Heart left ventricle (tissue), 16 donors: ENCODE results near the gene TNFRSF1B. TPM values are rescaled to one million over a fixed set of nuclear protein-coding genes. Genes with fewer than 3 reads are reported as not detected.

Experiments
- ATAC-seq, 4 donors: fragments of 200-7000 bp; cut with Tn5 transposase; one replicate each; pipeline ENCODE4 v1.9.1; 2020 to 2022; ENCODE audit warnings: moderate library complexity in 4 of 4, mild to moderate bottlenecking in 3 of 4, moderate number of reproducible peaks in 1 of 4
- DNase-seq, 5 donors: peaks; one replicate each; pipeline ENCODE4 v3.0.0-alpha.2; 2020
- H3K27ac ChIP-seq, 12 donors: fragments of 200-600 bp; sonication (generic) in 4 of 12; one replicate each; pipeline versions ENCODE4 v1.5.0 to v1.8.0; 2016 to 2022; ENCODE audit warnings: mild to moderate bottlenecking in 2 of 12
- H3K27me3 ChIP-seq, 9 donors: fragments of 200-600 bp; sonication (generic) in 2 of 9; one replicate each; pipeline versions ENCODE4 v1.5.1 to v1.8.0; 2016 to 2022; ENCODE audit warnings: mild to moderate bottlenecking in 3 of 9
- H3K36me3 ChIP-seq, 9 donors: fragments of 200-600 bp; sonication (generic) in 2 of 9; one replicate each; pipeline versions ENCODE4 v1.5.0 to v1.8.0; 2018 to 2022; ENCODE audit warnings: mild to moderate bottlenecking in 2 of 9
- H3K4me1 ChIP-seq, 12 donors: fragments of 200-600 bp; sonication (generic) in 4 of 12; one replicate each; pipeline versions ENCODE4 v1.5.0 to v1.8.0; 2016 to 2022; ENCODE audit warnings: mild to moderate bottlenecking in 3 of 12
- H3K4me3 ChIP-seq, 12 donors: fragments of 200-600 bp; sonication (generic) in 4 of 12; one replicate each; pipeline versions ENCODE4 v1.5.0 to v1.8.0; 2017 to 2022; ENCODE audit warnings: mild to moderate bottlenecking in 9 of 12, moderate library complexity in 4 of 12
- H3K9me3 ChIP-seq, 12 donors: fragments of 200-600 bp; sonication (generic) in 4 of 12; one replicate each; pipeline versions ENCODE4 v1.5.0 to v1.8.0; 2016 to 2022; ENCODE audit warnings: mild to moderate bottlenecking in 1 of 12
- CTCF ChIP-seq, 12 donors: fragments of 200-600 bp; sonication (generic) in 4 of 12; IDR thresholded peaks; one replicate each; pipeline versions ENCODE4 v1.5.0 to v1.8.0; 2018 to 2022; ENCODE audit warnings: antibody characterized with exemption in 12 of 12, mild to moderate bottlenecking in 5 of 12
- POLR2A ChIP-seq, 2 donors: fragments of 450-650 bp; IDR thresholded peaks; one replicate each; pipeline ENCODE4 v1.6.1; 2017; ENCODE audit warnings: antibody characterized with exemption in 2 of 2, mild to moderate bottlenecking in 2 of 2, moderate library complexity in 2 of 2
- WGBS, 4 donors: extraction: QIAGEN DNeasy Blood & Tissue Kit in 2 of 4; methylation state at CpG; one replicate each; pipeline versions ENCODE4 v1.1.5 to v1.1.7; 2013 to 2018; 5-methylcytosine and 5-hydroxymethylcytosine counted together
- intact Hi-C, 10 donors: fragments of 100-400 bp; cut with DNase I; formaldehyde crosslinking; loops; one replicate each; pipeline versions ENCODE4 v1.11.1 to v1.14.2; 2022
- polyA plus RNA-seq, 2 donors: library from polyadenylated mRNA; stranded (reverse); fragments of 200-250 nt; gene quantifications; one replicate each; pipeline ENCODE4 v1.2.3, GENCODE V29; 2013
- total RNA-seq, 9 donors: library from RNA; depleted of rRNA in 2 of 9; stranded (reverse); fragments of >200 nt in 2 of 9; fragmentation: NEBNext Ultra II Directional in 3 of 9; extraction: Animal tissue kit (Norgen Biotek cat#: 25700) in 3 of 9; gene quantifications; one replicate each; pipeline versions ENCODE4 v1.1.0 to v1.2.4, GENCODE V29; 2016 to 2023
- donor health status: ischemic (EF 13 %, LVEDD 7.1; RV severe dilation, severe dysfunction).
- donor health status: healthy with polysubstance abuse.
- donor health status: DM: no; HTN: yes; CAD: no.
- donor health status: DM: no; HTN: no; CAD: no.
- donor health status: ischemic (EF 25% LVEDD 6.9; RV normal size, moderate dysfunction).
- donor health status: ischemic (EF 25% LVEDD 5.7; RV mildly dilated, moderate dysfunction).
- donor health status: healthy.
- donor health status: DM: yes; HTN: yes; CAD: no.
- donor health status: ischemic (EF 35%, LVEDD 5.7; RV mildly dilated, moderate dysfunction).
- donor health status: nonischemic (EF 11% LVEDD 7.7; RV severe dilation, severe dysfunction).
- donor health status: DM: yes; HTN: yes; CAD: no.
- donor health status: PGD.
- donor health status: ischemic (EF 29% LVEDD 5.4; RV normal size, mild dysfunction).
- donor health status: nonischemic (EF 23%, LVEDD 6.1; RV moderate dilation, normal function).

Gene TNFRSF1B
- total and polyA plus RNA-seq, 11 donors: 8.6 to 71.0 (median 14.9) TPM

DNA sequence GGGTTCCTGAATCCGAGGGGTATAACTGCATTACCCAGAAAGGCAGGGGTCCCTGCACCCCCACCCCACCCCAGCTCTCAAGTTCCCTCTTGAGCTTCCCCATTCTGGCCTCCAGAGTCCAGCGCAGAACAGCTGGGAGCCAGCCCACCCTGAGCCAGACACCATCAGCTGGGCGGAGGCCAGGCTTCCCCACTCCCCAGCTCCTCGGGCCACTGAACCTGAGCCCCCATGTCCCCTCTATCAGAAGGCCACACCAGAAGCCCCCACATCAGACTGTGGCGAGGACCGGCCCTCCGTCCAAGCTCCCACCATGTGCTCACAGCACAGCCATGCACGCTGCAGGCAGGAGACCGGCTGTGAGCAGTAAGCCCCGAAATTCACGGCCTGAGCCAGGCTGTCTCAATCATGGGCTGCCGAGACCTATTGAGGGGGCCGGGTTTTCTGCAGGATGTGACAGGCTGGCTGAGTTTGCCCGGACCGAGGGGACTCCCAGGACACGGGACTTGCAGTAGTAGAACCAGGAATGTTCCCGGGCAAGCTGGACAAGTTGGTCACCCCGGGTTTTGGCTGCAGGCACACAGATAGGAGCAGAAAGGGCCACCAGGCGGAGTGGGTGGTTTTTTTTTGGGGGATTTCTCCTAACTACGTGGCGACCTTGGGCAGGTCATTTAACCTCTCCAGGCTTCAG, 25.5 kb upstream of the TNFRSF1B start:
- ATAC-seq: no peak
- Histone ChIP-seq H3K4me1 (peaks cover 0 to 62% (median 16%) of the 10 kb centered on the region in 12 donors), H3K27ac (no peak overlapping the region), H3K9me3 (no peaks in the 10 kb centered on the region), H3K27me3 (no peaks in the 10 kb centered on the region), H3K4me3 (no peak overlapping the region), H3K36me3 (no peaks in the 10 kb centered on the region)
- intact Hi-C loops: loop anchor here in 1 of 10 donors (5.0 kb wide), 1 partner anchor 41 kb away; no protein-coding TSS in a partner anchor
- peak in 1 of 5 donors; percentile 67 for DNase-seq
- TF ChIP-seq CTCF (IDR thresholded peaks at IDR 0.05) (no peak), POLR2A (IDR thresholded peaks at IDR 0.05) (no peak)
- WGBS, 4 donors: 87 to 90% (median 88%) methylated on average over 13 to 21 of the region's 21 CpGs

- peaks cover 0 to 69% (median 22%) of the 10 kb centered on the region in 12 donors for H3K4me1 ChIP-seq
- peak in 1 of 5 donors; percentile 66 for DNase-seq
- H3K27me3 ChIP-seq: no peaks in the 10 kb centered on the region
- H3K27ac ChIP-seq: peak overlapping the region in 5 of 12 donors; percentile 36 to 94 (median 59)
- TF ChIP-seq CTCF (IDR thresholded peaks at IDR 0.05) (no peak), POLR2A (IDR thresholded peaks at IDR 0.05) (no peak)
- intact Hi-C loops: loop anchor here in 1 of 10 donors (5.0 kb wide), 1 partner anchor 40 kb away; no protein-coding TSS in a partner anchor
- H3K36me3 ChIP-seq: no peaks in the 10 kb centered on the region
- no peaks in the 10 kb centered on the region for H3K9me3 ChIP-seq
- 91 to 98% (median 94%) methylated on average over 11 to 18 of the region's 18 CpGs for WGBS, 4 donors
- no peak overlapping the region for H3K4me3 ChIP-seq
- no peak for ATAC-seq
Observed at GRCh38 chr1:12142141-12142823, 24.5 kb upstream of the TNFRSF1B start.

DNA sequence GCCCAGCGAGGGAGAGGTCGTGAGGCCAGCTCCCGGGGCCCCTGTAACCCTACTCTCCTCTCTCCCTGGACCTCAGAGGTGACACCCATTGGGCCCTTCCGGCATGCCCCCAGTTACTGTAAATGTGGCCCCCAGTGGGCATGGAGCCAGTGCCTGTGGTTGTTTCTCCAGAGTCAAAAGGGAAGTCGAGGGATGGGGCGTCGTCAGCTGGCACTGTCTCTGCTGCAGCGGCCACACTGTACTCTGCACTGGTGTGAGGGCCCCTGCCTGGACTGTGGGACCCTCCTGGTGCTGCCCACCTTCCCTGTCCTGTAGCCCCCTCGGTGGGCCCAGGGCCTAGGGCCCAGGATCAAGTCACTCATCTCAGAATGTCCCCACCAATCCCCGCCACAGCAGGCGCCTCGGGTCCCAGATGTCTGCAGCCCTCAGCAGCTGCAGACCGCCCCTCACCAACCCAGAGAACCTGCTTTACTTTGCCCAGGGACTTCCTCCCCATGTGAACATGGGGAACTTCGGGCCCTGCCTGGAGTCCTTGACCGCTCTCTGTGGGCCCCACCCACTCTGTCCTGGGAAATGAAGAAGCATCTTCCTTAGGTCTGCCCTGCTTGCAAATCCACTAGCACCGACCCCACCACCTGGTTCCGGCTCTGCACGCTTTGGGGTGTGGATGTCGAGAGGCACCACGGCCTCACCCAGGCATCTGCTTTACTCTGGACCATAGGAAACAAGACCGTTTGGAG, 23.7 kb upstream of the TNFRSF1B start:
- peak in 3 of 4 donors; percentile 25 to 54 (median 47) for ATAC-seq
- DNase-seq: peak; percentile 53 to 81 (median 66)
- Histone ChIP-seq H3K36me3 (no peaks in the 10 kb centered on the region), H3K4me1 (peaks cover 0 to 77% (median 29%) of the 10 kb centered on the region in 12 donors), H3K9me3 (no peaks in the 10 kb centered on the region), H3K4me3 (no peak overlapping the region), H3K27me3 (no peaks in the 10 kb centered on the region), H3K27ac (peak overlapping the region in 10 of 12 donors; percentile 29 to 94 (median 54))
- intact Hi-C loops: loop anchor here in 1 of 10 donors (5.0 kb wide), 1 partner anchor 39 kb away; no protein-coding TSS in a partner anchor
- TF ChIP-seq POLR2A (IDR thresholded peaks at IDR 0.05) (no peak), CTCF (IDR thresholded peaks at IDR 0.05) (no peak)
- 70 to 82% (median 81%) methylated on average over 19 to 21 of the region's 21 CpGs for WGBS, 4 donors
